GM04504 (cell line): Measurements from ENCODE around the gene TNIK.
A peak's percentile ranks its signal among the peaks of the same experiment; 100 is the strongest.

Experiments used
- DNase-seq: peaks from one replicate; pipeline ENCODE4 v3.0.0-alpha.2; 2012; ENCODE audit warnings: low read depth

TNIK gene

GRCh38 chr3:171417137-171417536, 43.1 kb downstream of the TNIK start:
- DNase-seq: no peak

GRCh38 chr3:171416666-171417065, 43.5 kb downstream of the TNIK start:
- no peak for DNase-seq

GRCh38 chr3:171416061-171416460, 44.1 kb downstream of the TNIK start:
- DNase-seq: no peak

GRCh38 chr3:171415070-171415469, 45.1 kb downstream of the TNIK start:
- peak; percentile 7 for DNase-seq

GRCh38 chr3:171412473-171412872, 47.7 kb downstream of the TNIK start:
- no peak for DNase-seq

GRCh38 chr3:171412054-171412453, 48.2 kb downstream of the TNIK start:
- DNase-seq: no peak

- no peak for DNase-seq
Measured at GRCh38 chr3:171410186-171410585, 50.0 kb downstream of the TNIK start.

GRCh38 chr3:171407759-171408158, 52.4 kb downstream of the TNIK start:
- peak; percentile 44 for DNase-seq

- DNase-seq: no peak
Measured at GRCh38 chr3:171404376-171404967, 55.7 kb downstream of the TNIK start.

GRCh38 chr3:171402281-171402680, 57.9 kb downstream of the TNIK start:
- DNase-seq: no peak

- DNase-seq: no peak
Measured at GRCh38 chr3:171401432-171401831, 58.8 kb downstream of the TNIK start.

- DNase-seq: no peak
Measured at GRCh38 chr3:171399842-171400241, 60.4 kb downstream of the TNIK start.

- DNase-seq: no peak
Measured at GRCh38 chr3:171398343-171398742, 61.9 kb downstream of the TNIK start.

- DNase-seq: no peak
Measured at GRCh38 chr3:171397089-171397488, 63.1 kb downstream of the TNIK start.

GRCh38 chr3:171396048-171396447, 64.2 kb downstream of the TNIK start:
- no peak for DNase-seq

GRCh38 chr3:171393032-171393744, 67.0 kb downstream of the TNIK start:
- no peak for DNase-seq

- DNase-seq: no peak
Measured at GRCh38 chr3:171391432-171391831, 68.8 kb downstream of the TNIK start.

GRCh38 chr3:171390051-171390941, 69.9 kb downstream of the TNIK start:
- no peak for DNase-seq

- DNase-seq: no peak
Measured at GRCh38 chr3:171389491-171389890, 70.7 kb downstream of the TNIK start.

GRCh38 chr3:171388527-171388926, 71.7 kb downstream of the TNIK start:
- no peak for DNase-seq

GRCh38 chr3:171387062-171387461, 73.1 kb downstream of the TNIK start:
- DNase-seq: no peak

- DNase-seq: no peak
Measured at GRCh38 chr3:171385086-171385485, 75.1 kb downstream of the TNIK start.
